GM21515 (cell line): ENCODE data around the gene SMYD3.

Source experiments
- ATAC-seq: cut with Tn5 transposase; IDR thresholded peaks from one replicate; pipeline ENCODE4 v1.9.1; 2021; ENCODE audit not compliant: unreplicated experiment

Gene SMYD3

GRCh38 chr1:246219508-246220030, 287.5 kb downstream of the SMYD3 start:
- ATAC-seq: no peak

DNA sequence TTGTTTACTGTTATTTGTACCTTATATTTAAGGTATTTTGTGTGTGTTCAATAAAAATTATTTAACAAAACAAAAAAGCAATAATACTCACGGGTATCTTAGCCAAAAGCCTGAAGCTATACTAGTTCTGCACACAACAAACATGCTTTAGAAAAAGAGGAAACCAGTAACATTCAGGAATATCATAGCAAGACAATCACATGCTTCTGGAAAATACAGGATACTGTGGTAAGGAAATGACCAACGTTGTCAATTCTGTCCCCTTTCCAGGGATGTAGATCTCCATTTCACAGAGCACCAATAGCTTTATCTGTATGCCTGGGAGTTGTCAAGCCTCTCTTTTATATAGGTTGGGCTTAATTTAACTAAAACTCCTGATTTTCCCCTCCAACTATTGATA, 288.4 kb downstream of the SMYD3 start:
- no peak for ATAC-seq

DNA sequence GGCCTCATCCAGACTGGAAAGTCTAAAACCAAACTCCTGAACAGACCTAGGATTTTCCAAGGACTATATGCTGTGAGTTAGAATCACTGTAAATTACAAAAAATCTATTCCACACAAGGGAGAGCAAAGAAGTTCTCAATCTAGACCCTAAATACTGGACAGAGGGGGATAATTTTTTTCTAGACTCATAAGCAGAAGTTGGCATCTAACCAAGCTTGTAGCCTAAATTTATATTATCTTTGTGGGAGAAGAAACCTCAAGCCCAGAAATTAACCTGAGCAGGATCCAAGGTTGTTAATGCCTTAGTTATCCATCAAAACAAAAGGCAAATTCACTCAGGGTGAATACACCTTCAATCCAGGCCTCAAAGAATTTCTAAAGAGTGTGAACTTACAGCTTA, 290.2 kb downstream of the SMYD3 start:
- ATAC-seq: no peak

DNA sequence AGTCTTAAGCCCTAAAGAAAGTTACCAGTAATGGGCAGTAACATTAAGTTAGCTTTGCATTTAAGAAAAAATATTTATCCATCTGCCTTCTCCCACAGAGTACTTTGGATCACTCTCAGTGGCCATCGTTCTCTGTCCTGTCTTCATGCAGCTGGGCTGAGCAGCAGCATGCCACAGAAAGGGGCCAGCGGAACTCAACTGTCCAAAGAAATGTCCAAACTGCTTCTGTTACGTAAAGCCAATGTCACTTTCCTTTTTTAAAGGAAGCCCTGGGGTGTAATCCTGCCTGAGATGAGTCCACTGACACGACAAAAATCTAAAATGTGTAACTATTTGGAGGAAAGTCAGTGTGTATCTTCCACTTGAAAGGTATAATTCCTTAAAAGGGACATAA, 291.6 kb downstream of the SMYD3 start:
- no peak for ATAC-seq

GRCh38 chr1:246214708-246215509, 292.2 kb downstream of the SMYD3 start:
- ATAC-seq: peak; percentile 94

DNA sequence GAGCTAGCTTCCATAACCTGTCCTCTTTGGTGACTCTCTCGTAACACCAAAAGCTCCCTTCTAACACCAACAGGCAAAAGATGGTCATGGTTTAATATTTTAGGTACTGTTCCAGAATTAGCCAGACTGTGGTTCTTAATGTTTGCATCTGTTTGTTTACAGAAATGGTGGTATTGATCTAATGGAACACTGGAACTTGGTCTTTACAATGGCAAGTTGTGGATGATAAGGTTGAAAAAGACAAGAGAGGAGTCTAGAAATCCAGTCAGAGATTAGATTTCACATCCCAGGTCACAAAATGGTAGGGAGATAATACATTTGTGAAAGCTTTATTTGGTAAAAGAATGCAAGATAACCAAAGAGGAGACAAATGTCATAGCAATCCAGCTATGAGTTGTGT, 293.1 kb downstream of the SMYD3 start:
- ATAC-seq: no peak

GRCh38 chr1:246213502-246213901, 293.6 kb downstream of the SMYD3 start:
- no peak for ATAC-seq

DNA sequence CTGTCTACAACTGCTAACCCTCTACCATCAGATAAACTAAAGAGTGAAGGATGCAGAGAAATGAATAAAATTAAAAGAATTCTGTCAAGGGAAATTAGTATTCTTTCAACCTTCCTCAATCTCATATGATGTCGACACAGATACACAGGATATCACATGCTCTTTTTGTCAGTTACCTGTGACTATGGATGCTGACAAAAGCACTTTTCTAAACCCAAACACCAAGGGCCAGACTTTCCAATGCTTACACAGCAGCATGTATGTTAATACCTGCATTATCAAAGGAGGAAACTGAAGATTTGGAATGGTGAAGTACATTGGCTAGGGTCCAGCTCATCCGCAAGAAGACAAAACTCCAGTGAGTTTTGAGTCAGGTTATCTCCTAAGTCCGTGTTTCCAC, 294.0 kb downstream of the SMYD3 start:
- no peak for ATAC-seq

GRCh38 chr1:246212013-246212412, 295.1 kb downstream of the SMYD3 start:
- no peak for ATAC-seq

GRCh38 chr1:246210756-246211155, 296.3 kb downstream of the SMYD3 start:
- ATAC-seq: no peak

DNA sequence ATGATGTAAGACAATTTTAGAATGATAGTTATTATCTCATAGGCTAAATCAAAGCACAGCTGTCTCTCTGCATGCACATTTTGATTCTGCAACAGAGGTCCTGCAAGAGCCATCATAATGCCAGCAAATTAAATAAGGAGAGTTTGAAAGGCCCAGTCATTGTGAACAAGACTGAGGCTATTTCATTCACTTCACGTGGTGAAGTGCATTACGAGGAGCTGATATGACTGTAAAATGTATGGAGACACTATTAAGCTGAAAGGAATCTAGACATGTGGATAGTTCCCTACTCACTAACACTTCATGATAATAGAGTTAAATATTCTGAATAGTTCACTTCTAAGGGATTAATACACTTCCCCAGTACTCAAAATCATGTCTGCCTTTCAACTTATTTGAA, 299.0 kb downstream of the SMYD3 start:
- no peak for ATAC-seq

- ATAC-seq: no peak
Measured at GRCh38 chr1:246203180-246203579, 303.9 kb downstream of the SMYD3 start.

DNA sequence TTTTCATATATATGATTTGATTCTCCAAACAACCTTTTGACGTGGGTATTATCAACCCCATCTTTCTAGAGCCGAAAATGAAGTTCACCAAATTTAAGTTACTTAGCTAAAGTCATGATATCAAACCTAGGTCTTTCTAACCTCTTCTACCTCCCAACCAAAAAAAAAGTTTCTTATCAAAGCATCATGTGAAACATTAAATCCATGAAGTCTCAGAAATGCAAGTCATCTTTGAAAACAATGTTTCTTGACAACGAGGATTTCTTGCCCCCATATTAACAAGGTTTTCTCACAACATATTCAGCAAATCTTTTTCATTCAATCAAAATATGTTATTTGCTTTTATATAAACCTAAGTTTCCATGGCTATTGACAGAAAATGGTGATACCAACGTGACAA, 306.3 kb downstream of the SMYD3 start:
- ATAC-seq: no peak

GRCh38 chr1:246200225-246200624, 306.9 kb downstream of the SMYD3 start:
- no peak for ATAC-seq

- ATAC-seq: no peak
Measured at GRCh38 chr1:246199086-246199645, 307.9 kb downstream of the SMYD3 start.

GRCh38 chr1:246198115-246198816, 308.8 kb downstream of the SMYD3 start:
- ATAC-seq: no peak

- no peak for ATAC-seq
Measured at GRCh38 chr1:246197076-246197475, 310.0 kb downstream of the SMYD3 start.

- no peak for ATAC-seq
Measured at GRCh38 chr1:246195296-246195695, 311.8 kb downstream of the SMYD3 start.

GRCh38 chr1:246193537-246193936, 313.5 kb downstream of the SMYD3 start:
- ATAC-seq: no peak

- no peak for ATAC-seq
Measured at GRCh38 chr1:246189126-246189525, 318.0 kb downstream of the SMYD3 start.

DNA sequence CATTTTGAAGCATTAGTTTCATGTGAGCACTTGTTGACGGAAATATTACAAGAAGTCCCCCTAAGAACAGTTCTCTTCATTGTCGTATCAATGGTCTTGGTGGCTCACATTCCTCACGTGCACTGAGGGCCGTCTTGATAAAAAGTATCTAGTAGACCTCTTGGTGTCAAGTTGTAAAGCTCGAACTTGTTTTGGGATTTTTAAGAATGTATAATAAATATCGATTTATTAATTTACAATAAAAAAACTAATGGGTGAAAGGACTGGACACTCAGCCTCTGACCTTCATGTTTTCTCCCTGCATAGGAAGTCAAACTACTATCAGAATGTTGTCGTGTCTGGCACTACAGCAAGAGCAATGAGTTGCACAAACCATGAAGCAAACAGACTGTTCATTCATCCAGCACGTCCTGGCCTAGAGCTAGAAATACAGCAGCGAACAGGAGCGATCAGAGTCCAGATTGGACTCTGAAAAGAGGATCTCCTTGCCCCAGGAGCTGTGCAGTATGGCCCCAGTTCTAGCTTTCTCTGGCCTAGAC, 319.2 kb downstream of the SMYD3 start:
- no peak for ATAC-seq

DNA sequence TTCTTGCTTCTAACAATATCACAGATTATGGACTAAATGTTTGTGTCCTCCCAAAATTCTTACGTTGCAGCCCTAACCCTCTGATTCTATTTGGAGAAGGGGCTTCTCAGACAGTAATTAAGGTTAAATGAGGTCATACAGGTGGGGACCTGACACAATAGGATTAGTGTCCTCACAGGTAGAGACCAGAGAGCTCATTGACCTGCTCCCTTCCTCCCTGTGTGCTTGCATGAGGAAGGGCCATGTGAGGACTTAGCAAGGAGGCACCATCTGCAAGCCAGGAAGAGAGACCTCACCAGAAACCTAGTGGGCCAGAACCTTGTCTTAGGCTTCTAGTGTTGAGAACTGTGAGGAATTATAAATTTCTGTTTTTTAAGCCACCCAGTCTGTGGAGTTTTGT, 322.6 kb downstream of the SMYD3 start:
- ATAC-seq: no peak
